Epithelial cell of prostate (primary cell): ENCODE data around the gene RECQL5.
"Not testable (repeated sequence)": the region's sequence is repeated elsewhere in the genome, so short reads cannot be mapped to it uniquely, and the experiment has no call there.

Experiments
- DNase-seq: peaks from one replicate; pipeline ENCODE4 v3.0.0-alpha.2; 2011; ENCODE audit warnings: low read depth, low spot score
- H3K27ac ChIP-seq: fragments of 450-650 bp; 2 replicates; pipeline ENCODE4 v1.5.1; 2017; ENCODE audit warnings: mild to moderate bottlenecking

Gene RECQL5

DNA sequence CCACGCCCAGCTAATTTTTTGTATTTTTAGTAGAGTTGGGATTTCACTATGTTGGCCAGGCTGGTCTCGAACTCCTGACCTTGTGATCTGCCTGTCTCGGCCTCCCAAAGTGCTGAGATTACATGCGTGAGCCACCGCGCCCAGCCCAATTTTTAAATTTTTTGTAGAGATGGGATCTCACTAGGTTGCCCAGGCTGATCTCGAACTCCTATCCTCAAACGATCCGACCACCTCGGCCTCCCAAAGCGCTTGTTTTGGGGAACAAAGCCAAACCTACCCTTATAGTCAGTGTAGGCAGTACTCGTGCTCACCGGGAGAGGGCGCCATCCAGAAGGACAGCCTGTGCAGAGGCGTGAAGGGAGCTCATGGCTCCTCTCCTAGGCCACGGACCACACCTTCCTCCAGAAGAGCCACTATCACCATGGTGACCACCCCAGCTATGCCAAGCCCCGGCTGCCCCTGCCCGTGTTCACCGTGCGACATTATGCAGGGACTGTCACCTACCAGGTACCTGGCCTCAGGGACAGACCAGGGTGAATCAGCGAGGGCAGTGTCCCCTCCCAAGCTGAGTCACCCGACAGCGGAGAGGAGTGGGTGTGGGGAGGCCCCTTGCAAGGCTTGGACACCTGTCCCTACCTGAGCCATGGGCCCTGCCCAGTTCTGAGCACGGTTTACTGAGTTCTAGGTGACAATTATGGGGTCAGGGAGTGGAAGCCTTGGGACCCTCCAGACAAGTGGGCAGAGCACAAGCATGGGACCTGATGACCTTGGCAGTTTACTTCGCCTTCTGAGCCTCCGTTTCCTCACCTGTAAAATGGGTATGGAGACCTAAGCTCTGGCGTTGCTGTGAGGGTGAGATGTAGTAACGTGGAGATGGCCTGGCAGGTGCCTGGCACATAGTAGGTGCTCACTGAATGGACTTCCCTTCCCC, 65.6 kb downstream of the RECQL5 start:
- no peak for DNase-seq

GRCh38 chr17:75596320-75597087, 70.5 kb downstream of the RECQL5 start:
- no peak for DNase-seq
- H3K27ac ChIP-seq, result no peak overlapping the region

More for the DNA sequence above, 65.6 kb downstream of the RECQL5 start:
- H3K27ac ChIP-seq, result no peak overlapping the region

GRCh38 chr17:75595920-75596313, 71.0 kb downstream of the RECQL5 start:
- DNase-seq, result no peak
- no peak overlapping the region for H3K27ac ChIP-seq

DNA sequence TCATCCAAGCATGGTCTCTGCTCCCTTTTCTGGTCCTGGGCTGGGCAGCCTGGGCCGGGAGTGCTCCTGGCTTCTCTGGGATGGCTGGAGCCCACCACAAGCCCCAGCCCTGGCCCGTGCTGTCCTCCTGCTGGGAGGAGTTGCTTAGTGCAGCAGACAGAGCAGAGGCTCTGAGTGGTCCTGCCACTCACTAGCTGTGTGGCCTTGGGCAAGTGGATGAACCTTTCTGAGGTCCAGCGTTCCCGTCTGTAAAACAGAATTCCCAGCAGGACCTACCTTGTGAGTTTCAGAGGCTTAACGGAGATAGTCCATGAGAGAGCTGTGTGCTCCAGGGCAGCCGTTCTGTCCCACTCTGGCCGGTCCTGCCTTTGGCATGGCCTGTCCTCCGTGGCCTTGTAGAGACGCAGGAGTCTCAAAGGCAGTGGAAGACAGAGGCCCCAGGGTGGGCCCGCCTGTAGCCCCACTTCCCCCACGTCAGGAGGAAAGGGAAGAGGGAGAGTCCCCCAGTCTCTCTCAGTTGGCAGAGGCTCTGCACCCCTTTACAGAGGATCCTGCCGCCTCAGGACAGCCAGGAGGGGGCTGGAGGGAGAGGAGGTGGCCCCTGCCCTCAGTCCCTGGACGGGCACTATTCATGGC, 71.6 kb downstream of the RECQL5 start:
- no peak overlapping the region for H3K27ac ChIP-seq
- DNase-seq, result no peak

DNA sequence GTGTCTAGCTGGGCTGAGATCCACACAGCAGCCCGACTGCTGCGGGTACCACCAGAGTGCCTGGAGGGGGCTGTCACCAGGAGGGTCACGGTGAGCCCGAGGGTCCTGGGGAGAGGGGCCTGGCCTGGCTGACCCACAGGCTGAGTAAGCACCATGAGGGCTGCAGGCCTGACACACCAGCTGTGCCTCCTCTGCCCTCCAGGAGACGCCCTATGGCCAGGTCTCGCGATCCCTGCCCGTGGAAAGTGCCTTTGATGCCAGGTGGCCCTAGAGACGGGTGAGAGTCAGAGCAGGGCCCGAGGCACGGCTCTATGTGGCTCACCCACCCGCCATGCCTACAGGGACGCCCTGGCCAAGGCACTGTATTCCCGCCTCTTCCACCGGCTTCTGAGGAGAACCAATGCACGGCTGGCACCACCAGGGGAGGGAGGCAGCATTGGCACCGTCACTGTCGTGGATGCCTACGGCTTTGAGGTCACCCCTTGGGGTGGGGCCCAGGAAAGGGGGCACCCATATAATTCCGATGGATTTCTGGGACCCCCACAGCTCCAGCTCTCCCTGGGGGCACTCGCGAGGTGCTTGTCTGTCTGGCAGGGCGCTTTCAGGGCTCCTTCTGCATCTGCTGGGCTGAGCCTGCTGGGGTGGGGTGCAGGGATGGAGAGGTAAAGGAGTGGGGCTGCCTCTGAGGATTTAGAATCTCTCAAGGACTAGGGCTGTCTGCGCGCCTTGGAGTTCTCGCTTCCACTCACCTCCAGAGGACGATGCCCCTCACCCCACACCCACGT, 72.3 kb downstream of the RECQL5 start:
- no peak for DNase-seq
- H3K27ac ChIP-seq, result no peak overlapping the region

DNA sequence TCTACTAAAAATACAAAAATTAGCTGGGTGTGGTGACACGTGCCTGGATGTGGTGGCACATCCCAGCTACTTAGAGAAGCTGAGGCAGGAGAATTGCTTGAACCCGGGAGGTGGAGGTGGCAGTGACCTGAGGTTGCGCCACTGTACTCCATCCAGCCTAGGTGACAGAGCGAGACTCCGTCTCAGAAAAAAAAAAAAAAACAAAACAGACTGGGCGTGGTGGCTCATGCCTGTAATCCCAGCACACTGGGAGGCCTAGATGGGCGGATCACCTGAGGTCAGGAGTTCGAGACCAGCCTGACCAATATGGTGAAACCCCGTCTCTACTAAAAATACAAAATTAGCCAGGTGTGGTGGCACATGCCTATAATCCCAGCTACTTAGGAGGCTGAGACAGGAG, 73.5 kb downstream of the RECQL5 start:
- H3K27ac ChIP-seq, DNase-seq: not testable (repeated sequence)

DNA sequence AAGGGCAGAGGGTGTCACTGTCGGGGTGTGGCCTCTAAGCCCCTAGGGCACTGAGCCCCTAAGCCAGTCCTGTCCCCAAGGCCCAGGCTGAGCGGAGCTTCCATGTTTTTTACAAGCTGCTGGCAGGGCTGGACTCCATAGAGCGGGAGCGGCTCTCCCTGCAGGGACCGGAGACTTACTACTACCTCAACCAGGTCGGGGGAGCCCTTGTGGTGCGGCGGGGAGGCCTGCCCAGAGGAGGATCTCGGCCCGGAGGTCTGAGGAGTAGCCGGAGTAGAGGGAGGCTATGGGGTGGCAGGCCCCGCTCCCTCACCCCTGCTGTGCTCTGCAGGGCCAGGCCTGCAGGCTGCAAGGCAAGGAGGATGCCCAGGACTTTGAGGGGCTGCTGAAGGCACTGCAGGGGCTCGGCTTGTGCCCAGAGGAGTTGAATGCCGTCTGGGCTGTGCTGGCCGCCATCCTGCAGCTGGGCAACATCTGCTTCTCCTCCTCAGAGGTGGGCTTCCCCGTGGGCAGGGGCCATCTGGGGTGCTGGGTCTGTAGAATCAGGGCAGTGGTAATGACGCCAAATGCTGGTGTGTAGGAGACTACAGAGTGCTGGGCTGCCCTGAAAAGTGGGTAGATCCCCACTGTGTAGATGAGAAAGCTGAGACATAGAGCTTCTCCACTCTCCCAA, 74.5 kb downstream of the RECQL5 start:
- no peak for DNase-seq
- H3K27ac ChIP-seq, result no peak overlapping the region

DNA sequence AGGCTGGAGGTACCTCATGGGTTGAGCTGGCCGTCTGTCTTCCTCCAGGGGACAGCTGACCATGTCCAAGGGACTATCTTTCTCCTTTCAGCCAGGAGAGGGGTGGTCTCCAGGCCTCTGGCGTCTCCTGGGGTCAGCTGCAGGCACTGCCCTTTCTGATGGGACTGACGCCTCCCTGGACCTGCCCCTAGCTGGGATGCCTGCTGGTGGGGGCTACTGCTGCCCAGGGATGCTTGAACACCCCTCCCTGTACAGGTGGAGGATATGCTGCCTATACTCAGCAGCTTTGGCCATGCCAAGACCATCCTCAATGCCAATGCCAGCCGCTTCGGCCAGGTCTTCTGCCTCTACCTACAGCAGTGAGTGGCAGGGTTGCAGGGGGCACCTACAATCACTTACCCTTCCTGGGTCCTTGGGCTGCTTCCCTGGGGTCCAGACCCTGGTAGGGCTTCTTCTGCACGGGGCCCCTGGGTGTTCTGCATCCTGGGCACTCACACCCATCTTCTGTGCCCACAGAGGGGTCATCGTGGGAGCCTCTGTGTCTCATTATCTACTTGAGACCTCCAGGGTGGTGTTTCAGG, 75.1 kb downstream of the RECQL5 start:
- no peak overlapping the region for H3K27ac ChIP-seq
- DNase-seq, result no peak

DNA sequence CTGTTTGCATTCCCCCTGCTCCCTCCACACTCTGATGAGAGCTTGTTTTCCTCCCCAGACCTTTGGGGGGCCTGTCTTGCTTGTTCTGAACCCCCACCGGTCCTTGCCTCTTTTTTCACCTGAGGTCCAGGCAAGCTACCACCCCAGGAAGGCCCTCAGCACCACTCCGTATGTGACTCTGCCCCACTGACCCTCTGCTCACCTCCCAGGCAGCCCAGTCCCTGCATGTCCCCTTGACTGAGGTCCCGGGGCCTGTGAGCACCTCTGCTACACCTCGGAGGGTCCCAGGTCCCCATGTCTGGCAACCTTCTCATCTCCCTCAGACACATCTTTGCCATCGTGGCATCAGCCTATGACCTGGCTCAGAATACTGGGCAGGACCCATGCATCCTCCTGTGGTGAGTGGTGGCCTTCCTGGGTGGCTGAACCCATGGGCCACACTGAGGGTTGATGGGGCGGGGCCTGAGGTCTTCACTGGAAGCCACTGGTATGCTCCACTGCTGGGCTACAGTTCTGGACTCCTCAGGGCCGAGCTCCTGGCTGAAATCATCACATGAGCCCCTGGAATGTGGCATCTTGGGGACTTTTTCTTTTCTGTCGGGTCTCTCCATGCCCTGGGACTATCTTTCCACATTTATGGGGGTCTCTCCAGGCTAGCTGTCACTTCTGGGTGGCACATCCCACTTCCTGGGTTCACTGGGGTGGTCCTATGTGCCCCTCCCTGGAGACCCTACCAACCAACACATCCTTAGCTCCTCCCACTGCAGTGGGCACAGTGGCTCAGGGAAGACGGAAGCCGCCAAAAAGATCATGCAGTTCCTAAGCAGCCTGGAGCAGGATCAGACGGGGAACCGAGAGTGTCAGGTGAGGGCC, 75.9 kb downstream of the RECQL5 start:
- no peak overlapping the region for H3K27ac ChIP-seq
- DNase-seq, result no peak

- no peak for DNase-seq
- no peak overlapping the region for H3K27ac ChIP-seq
These were observed 76.6 kb downstream of the RECQL5 start for GRCh38 chr17:75590314-75590761.

DNA sequence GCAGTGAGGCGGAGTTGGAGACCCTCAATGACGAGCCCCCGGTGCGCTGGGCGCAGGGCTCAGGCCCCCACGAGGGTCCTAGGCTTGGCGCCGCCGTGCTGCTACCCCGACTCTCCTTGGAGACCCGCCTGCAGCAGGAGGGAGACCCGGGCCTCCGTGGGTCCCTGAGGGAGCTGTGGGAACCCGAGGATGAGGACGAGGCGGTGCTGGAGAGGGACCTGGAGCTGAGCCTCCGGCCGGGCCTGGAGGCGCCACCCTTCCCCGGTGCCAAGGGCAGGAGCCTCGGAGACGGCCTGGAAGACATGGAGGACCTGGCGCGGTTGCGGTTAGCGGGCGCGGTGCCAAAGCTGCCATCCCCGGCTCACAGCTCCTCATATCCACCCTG, 77.0 kb downstream of the RECQL5 start:
- no peak overlapping the region for H3K27ac ChIP-seq
- no peak for DNase-seq

DNA sequence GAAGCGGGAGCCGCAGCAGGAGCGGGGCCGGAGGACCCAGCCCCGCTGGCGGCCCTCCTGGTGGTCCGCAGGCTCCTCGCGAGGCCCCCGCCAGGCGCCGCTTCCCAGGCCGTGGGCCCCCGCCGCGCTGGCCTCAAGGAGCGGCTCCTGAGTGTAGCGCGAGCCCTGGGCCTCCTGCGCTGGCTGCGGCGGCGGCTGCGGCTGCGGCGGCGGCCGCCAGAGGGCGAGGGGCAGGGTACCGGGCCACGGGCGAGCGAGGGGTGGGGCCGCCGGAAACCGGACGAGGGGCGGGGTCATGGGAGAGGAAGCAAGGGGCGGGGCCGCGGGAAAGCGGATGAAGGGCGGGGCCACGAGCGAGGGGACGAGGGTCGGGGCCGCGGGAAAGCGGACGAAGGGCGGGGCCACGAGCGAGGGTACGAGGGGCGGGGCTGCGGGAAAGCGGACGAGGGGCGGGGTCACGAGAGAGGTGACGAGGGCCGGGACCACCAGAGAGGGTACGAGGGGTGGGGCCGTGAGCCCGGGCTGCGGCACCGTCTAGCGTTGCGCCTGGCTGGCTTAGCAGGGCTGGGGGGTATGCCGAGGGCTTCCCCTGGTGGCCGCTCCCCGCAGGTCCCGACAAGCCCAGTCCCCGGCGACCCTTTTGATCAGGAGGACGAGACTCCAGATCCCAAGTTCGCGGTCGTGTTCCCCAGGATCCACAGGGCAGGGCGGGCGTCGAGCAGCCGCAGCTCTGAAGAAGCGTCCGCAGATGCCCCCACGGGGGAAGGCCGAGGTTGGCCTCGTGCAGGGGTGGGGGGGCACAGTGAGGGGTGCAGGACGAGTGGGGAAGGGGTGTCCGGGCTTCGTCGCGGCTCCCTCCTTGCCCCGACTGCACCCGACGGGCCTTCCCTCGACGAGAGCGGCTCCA, 77.7 kb downstream of the RECQL5 start:
- no peak overlapping the region for H3K27ac ChIP-seq
- DNase-seq, result no peak

GRCh38 chr17:75588596-75589011, 78.3 kb downstream of the RECQL5 start:
- H3K27ac ChIP-seq, result no peak overlapping the region
- DNase-seq, result no peak

DNA sequence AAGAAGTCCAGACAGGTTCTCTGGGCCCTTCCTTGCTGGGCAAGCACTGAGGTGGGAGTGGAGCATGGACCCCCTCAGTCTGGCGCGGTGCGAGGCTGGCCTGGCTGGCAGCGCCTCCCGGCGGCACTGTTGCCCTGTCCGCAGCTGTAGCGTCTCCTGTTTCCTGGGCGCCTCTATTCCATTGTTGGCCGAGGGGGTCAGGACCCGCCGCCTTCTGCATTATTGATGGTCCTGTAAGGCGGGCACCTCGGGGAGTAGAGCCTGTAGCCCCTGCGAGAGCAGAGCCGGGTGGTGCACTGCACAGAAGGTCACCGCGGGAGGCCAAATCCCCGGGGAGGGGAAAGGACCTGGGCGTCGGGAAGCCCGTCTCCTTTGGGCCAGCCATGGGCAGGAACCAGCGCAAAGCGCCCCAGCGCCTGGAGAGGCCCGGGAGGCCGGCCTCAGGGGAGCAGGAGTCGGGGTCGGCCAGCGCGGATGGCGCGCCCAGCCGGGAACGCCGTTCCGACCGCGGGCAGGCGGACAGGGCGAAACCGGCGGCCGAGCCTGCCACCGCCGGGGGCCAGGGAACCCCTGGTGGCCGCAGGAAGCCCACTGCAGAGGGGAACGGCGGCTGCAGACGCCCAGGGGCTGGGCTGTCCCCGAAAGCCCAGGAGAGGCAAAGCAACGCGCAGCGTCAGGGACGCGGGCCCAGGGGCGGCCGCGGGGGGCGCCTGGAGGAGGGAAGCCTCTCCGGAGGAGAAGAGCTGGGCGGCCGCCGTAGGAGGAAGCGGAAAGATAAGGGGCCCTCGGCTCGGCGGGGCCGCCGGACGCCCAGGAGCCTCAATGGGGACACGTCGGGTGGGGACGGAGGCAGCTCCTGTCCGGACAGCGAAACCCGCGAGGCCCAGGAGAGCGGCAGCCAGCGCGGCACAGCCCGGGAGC, 79.0 kb downstream of the RECQL5 start, which contains the start of gene MYO15B:
Gene MYO15B (plus strand): TSS at position 126 of the 921 bp plus-strand sequence. CDS start 258 bp downstream, at position 384.
- DNase-seq, result no peak
- H3K27ac ChIP-seq, result no peak within 1 kb of the TSS

- no peak overlapping the region for H3K27ac ChIP-seq
- no peak for DNase-seq
These were observed 82.1 kb downstream of the RECQL5 start for GRCh38 chr17:75584849-75585175.

GRCh38 chr17:75583197-75583596, 83.8 kb downstream of the RECQL5 start:
- not testable (repeated sequence) for DNase-seq, H3K27ac ChIP-seq
